GM23248 (cell line): ENCODE measurements around the gene NIPBL. TPM values are rescaled to one million over a fixed set of nuclear protein-coding genes. Genes with fewer than 3 reads are reported as not detected.
"Not testable (repeated sequence)": the region's sequence is repeated elsewhere in the genome, so short reads cannot be mapped to it uniquely, and the experiment has no call there.

Experiments
- DNase-seq: peaks from one replicate; pipeline ENCODE4 v3.0.0-alpha.2; 2015
- H2AFZ ChIP-seq: fragments of 200-600 bp; sonication (generic); 2 replicates; pipeline ENCODE4 v1.6.1; 2016; ENCODE audit warnings: antibody characterized with exemption
- H3F3A ChIP-seq: fragments of 200-600 bp; sonication (generic); 2 replicates; pipeline ENCODE4 v1.6.1; 2016; ENCODE audit warnings: mild to moderate bottlenecking, antibody characterized with exemption, mixed run types; ENCODE audit not compliant: insufficient read depth
- H3K27ac ChIP-seq: fragments of 200-600 bp; sonication (generic); 2 replicates; pipeline ENCODE4 v1.5.1; 2016; ENCODE audit warnings: mild to moderate bottlenecking
- H3K27me3 ChIP-seq: fragments of 200-600 bp; sonication (generic); replicated peaks from 2 replicates; pipeline ENCODE4 v1.6.1; 2016; ENCODE audit warnings: mild to moderate bottlenecking; ENCODE audit not compliant: insufficient read depth
- H3K36me3 ChIP-seq: fragments of 200-600 bp; sonication (generic); 2 replicates; pipeline ENCODE4 v1.6.1; 2016; ENCODE audit warnings: low read depth, mild to moderate bottlenecking
- H3K4me1 ChIP-seq: fragments of 200-600 bp; sonication (generic); 2 replicates; pipeline ENCODE4 v1.6.1; 2016; ENCODE audit warnings: mild to moderate bottlenecking; ENCODE audit not compliant: insufficient read depth
- H3K4me2 ChIP-seq: fragments of 200-600 bp; sonication (generic); one replicate; pipeline ENCODE4 v1.6.1; 2016; ENCODE audit warnings: mild to moderate bottlenecking; ENCODE audit not compliant: unreplicated experiment
- H3K4me3 ChIP-seq: fragments of 200-600 bp; sonication (generic); 2 replicates; pipeline ENCODE4 v1.5.1; 2016; ENCODE audit warnings: mild to moderate bottlenecking
- H3K79me2 ChIP-seq: fragments of 200-600 bp; sonication (generic); 2 replicates; pipeline ENCODE4 v1.6.1; 2016; ENCODE audit warnings: mild to moderate bottlenecking; ENCODE audit not compliant: insufficient read depth
- H3K9ac ChIP-seq: fragments of 200-600 bp; sonication (generic); 2 replicates; pipeline ENCODE4 v1.6.1; 2016; ENCODE audit warnings: mild to moderate bottlenecking
- H3K9me2 ChIP-seq: fragments of 200-600 bp; sonication (generic); 2 replicates; pipeline ENCODE4 v1.6.1; 2016; ENCODE audit warnings: mixed run types, mild to moderate bottlenecking, moderate library complexity; ENCODE audit not compliant: insufficient read depth
- H3K9me3 ChIP-seq: fragments of 200-600 bp; sonication (generic); one replicate; pipeline ENCODE4 v1.6.1; 2017; ENCODE audit warnings: low read depth
- H4K20me1 ChIP-seq: fragments of 200-600 bp; sonication (generic); 2 replicates; pipeline ENCODE4 v1.6.0; 2016; ENCODE audit not compliant: insufficient read depth
- EZH2 ChIP-seq: fragments of 200-600 bp; sonication (generic); IDR thresholded peaks from 2 replicates; pipeline ENCODE4 v1.6.1; 2018; ENCODE audit warnings: antibody characterized with exemption, mild to moderate bottlenecking; ENCODE audit not compliant: insufficient read depth, poor library complexity, severe bottlenecking
- EZH2phosphoT487 ChIP-seq: fragments of 200-600 bp; sonication (generic); IDR thresholded peaks from 2 replicates; pipeline ENCODE4 v1.6.1; 2018; ENCODE audit warnings: antibody characterized with exemption, moderate library complexity, mild to moderate bottlenecking, low read depth; ENCODE audit not compliant: insufficient read depth
- WGBS, 2 experiments: methylation state at CpG; one replicate each; pipeline ENCODE4 v1.1.6; 2015 to 2017; ENCODE audit warnings: low lambda C conversion rate in 2 of 2, low coverage in 1 of 2; ENCODE audit errors: missing lambda C conversion rate in 2 of 2; 5-methylcytosine and 5-hydroxymethylcytosine counted together
- in situ Hi-C: fragments of 300-500 bp; cut with MboI; formaldehyde crosslinking; loops from 2 replicates; pipeline ENCODE4 v1.15.0; 2020
- polyA plus RNA-seq: library from polyadenylated mRNA; unstranded; fragments of >200 nt; fragmentation: Nextera tagmentation; extraction: Ambion mirVana; gene quantifications from 2 replicates; pipeline ENCODE4 v1.2.1, GENCODE V29; 2016
- total RNA-seq: library from RNA; depleted of rRNA; stranded (reverse); fragments of >200 nt; shearing (Covaris generic); gene quantifications from 2 replicates; pipeline ENCODE4 v1.2.3, GENCODE V29; 2014

Gene NIPBL
- total and polyA plus RNA-seq, 2 experiments from 2014 or later = 12.5 to 15.7 TPM

DNA sequence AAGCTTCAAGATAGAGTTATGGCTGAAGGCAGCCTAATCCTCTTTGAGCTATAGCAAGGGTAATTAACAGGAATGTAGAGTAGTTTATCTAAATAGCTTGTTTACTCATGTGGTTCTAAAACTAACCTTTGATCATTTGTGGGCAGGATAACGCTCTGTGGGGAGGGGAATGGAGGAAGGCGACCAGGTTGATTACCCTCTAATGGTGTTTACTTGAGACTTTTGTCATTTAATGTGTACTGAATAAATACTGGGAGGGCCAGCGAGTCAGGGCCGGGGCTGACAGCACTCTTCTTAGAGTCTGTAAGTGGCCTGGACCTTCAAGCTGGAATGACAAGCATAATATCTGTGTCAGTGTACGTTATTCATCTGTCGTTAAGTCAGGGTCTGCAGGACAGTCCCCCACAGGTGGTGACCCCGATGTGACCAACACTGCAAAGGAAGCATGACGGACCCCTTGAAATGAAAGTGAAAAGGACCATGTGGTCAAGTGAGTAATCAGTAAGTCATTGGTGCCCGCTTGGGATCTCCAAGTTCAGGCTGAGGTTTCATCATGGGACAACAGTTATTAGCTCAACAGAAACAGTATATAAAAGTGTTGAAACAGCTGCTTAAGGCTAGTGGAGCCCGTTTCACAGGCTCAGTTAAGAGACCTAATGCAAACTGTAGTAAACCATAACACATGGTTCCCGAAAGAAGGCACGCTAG is 210.1 kb downstream of the NIPBL start:
- Histone ChIP-seq H3K27me3 (no peaks in the 10 kb centered on the region), H3K36me3 (no peaks in the 10 kb centered on the region), H3K79me2 (no peaks in the 10 kb centered on the region), H3F3A (no peaks in the 10 kb centered on the region), H2AFZ (no peak overlapping the region), H4K20me1 (no peaks in the 10 kb centered on the region), H3K4me2 (no peak overlapping the region), H3K4me3 (no peak overlapping the region), H3K9ac (no peak overlapping the region), H3K4me1 (no peaks in the 10 kb centered on the region), H3K27ac (no peak overlapping the region), H3K9me3 (no peaks in the 10 kb centered on the region), H3K9me2 (no peaks in the 10 kb centered on the region)
- TF ChIP-seq EZH2 (no peak), EZH2phosphoT487 (no peak)
- in situ Hi-C loops = no loop called here
- peak; percentile 42 for DNase-seq
- WGBS, 2 experiments = 58 to 62% methylated on average over 12 of the region's 12 CpGs

DNA sequence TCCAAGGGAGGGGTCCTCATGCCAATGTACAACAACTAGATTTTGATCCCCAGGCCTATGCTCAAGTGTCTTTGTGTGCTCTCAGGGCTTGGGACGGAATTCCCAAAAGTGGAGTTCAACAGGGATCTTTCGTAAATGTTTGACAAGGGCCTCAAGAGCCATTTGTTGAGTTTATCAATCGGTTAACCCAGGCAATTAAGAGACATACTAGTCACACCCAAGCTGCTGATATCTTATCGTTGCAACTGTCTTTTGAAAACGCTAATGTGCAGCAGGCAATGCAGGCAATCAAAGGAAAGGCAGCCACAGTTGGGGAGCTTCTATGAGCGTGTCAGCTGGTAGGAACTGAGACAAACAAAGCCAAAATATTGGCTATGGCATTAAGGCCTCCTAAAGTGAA is 211.4 kb downstream of the NIPBL start:
- DNase-seq = no peak
- Histone ChIP-seq H3F3A (no peaks in the 10 kb centered on the region), H3K4me2 (no peak overlapping the region), H2AFZ (no peak overlapping the region), H3K4me1 (no peaks in the 10 kb centered on the region), H3K9ac (no peak overlapping the region), H3K79me2 (no peaks in the 10 kb centered on the region), H4K20me1 (no peaks in the 10 kb centered on the region), H3K36me3 (no peaks in the 10 kb centered on the region), H3K27ac (no peak overlapping the region), H3K9me2 (no peaks in the 10 kb centered on the region), H3K4me3 (no peak overlapping the region), H3K27me3 (no peaks in the 10 kb centered on the region), H3K9me3 (no peaks in the 10 kb centered on the region)
- TF ChIP-seq EZH2phosphoT487 (no peak), EZH2 (no peak)
- WGBS, 2 experiments = 88 to 90% methylated on average over 6 of the region's 6 CpGs
- in situ Hi-C loops = no loop called here

- DNase-seq = no peak
Observed at GRCh38 chr5:37090123-37090726, 213.7 kb downstream of the NIPBL start.

DNA sequence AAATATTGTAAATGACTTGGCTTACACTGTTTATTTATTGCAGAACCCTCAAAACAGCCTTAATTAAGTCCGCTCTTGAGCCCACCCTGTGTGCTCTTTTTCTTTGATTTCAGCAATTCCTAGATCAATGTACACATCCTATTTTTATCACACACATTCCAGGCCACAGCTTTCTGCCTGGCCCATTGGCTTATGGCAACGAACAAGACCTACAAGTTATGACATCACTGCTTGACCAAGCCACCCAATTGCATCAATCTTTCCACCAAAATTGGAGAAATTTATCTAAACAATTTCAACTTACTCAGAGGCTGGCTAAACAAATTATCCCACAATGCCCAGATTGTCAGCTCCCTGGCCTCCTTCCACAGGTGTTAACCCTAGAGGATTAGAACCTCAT is 214.2 kb downstream of the NIPBL start:
- DNase-seq = no peak
- H3K27ac ChIP-seq = no peak overlapping the region
- H3F3A ChIP-seq = no peaks in the 10 kb centered on the region
- no peaks in the 10 kb centered on the region for H3K27me3 ChIP-seq
- no peak overlapping the region for H3K4me2 ChIP-seq
- no peak overlapping the region for H3K9ac ChIP-seq
- no peaks in the 10 kb centered on the region for H3K9me3 ChIP-seq
- H3K79me2 ChIP-seq = no peaks in the 10 kb centered on the region
- no peak overlapping the region for H2AFZ ChIP-seq
- no peak overlapping the region for H3K4me3 ChIP-seq
- no peaks in the 10 kb centered on the region for H4K20me1 ChIP-seq
- H3K4me1 ChIP-seq = no peaks in the 10 kb centered on the region
- in situ Hi-C loops = no loop called here
- 94 to 97% methylated on average over 2 of the region's 2 CpGs for WGBS, 2 experiments
- TF ChIP-seq EZH2phosphoT487 (no peak), EZH2 (no peak)
- no peaks in the 10 kb centered on the region for H3K9me2 ChIP-seq
- no peaks in the 10 kb centered on the region for H3K36me3 ChIP-seq

More at GRCh38 chr5:37090123-37090726, 213.7 kb downstream of the NIPBL start:
- Histone ChIP-seq H3K4me2 (no peak overlapping the region), H3K9ac (no peak overlapping the region), H3K9me2 (no peaks in the 10 kb centered on the region), H3K4me1 (no peaks in the 10 kb centered on the region), H3K27ac (no peak overlapping the region), H3K27me3 (no peaks in the 10 kb centered on the region), H3F3A (no peaks in the 10 kb centered on the region), H3K9me3 (no peaks in the 10 kb centered on the region), H3K36me3 (no peaks in the 10 kb centered on the region), H4K20me1 (no peaks in the 10 kb centered on the region), H3K4me3 (no peak overlapping the region), H2AFZ (no peak overlapping the region), H3K79me2 (no peaks in the 10 kb centered on the region)
- 57 to 58% methylated on average over 7 of the region's 7 CpGs for WGBS, 2 experiments
- no peak for TF ChIP-seq EZH2
- no peak for TF ChIP-seq EZH2phosphoT487
- in situ Hi-C loops = no loop called here

DNA sequence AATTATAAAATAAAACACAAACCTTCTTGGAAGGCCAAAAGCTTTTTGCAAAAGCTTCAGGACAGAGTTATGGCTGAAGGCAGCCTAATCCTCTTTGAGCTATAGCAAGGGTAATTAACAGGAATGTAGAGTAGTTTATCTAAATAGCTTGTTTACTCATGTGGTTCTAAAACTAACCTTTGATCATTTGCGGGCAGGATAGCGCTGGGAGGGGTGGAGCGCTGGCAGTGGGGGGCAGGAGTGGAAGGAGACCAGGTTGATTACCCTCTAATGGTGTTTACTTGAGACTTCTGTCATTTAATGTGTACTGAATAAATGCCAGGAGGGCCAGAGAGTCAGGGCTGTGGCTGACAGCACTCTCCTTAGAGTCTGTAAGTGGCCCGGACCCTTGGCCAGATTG is 217.2 kb downstream of the NIPBL start:
- H4K20me1 ChIP-seq, DNase-seq, H3K36me3 ChIP-seq, H3K4me3 ChIP-seq, H3K27me3 ChIP-seq, H3K9ac ChIP-seq, in situ Hi-C loops, H2AFZ ChIP-seq, H3K4me2 ChIP-seq, H3K9me2 ChIP-seq, H3K4me1 ChIP-seq, H3K79me2 ChIP-seq, H3F3A ChIP-seq, H3K9me3 ChIP-seq, H3K27ac ChIP-seq: not testable (repeated sequence)
- 67 to 69% methylated on average over 4 of the region's 4 CpGs for WGBS, 2 experiments

DNA sequence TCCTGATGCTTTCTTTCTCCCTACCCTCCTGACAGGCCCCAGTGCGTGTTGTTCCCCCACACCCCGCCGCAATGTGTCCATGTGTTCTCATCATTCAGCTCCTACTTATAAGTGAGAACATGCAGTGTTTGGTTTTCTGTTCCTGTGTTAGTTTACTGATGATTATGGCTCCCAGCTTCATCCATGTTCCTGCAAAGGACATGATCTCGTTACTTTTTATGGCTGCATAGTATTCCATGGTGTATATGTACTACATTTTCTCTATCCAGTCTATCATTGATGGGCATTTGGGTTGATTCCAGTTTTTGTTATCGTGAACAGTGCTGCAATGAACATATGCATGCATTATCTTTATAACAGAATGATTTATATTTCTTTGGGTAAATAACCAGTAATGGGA is 222.7 kb downstream of the NIPBL start:
- H3K27ac ChIP-seq, H3K9me2 ChIP-seq, H3F3A ChIP-seq, H3K4me1 ChIP-seq, H2AFZ ChIP-seq, H4K20me1 ChIP-seq, H3K4me3 ChIP-seq, H3K79me2 ChIP-seq, H3K9me3 ChIP-seq, DNase-seq, H3K9ac ChIP-seq, H3K27me3 ChIP-seq, H3K4me2 ChIP-seq, in situ Hi-C loops: not testable (repeated sequence)
- WGBS, 2 experiments = 98% methylated on average over 5 of the region's 5 CpGs
- H3K36me3 ChIP-seq = peaks cover 25% of the 10 kb centered on the region; the same call in 1 of the 2 replicates
